C4-2B (cell line): ENCODE results near the gene CATSPERD.

Experiments
- H3K27ac ChIP-seq: fragments of 450-650 bp; 2 replicates; pipeline ENCODE4 v1.5.1; 2017
- ZFX ChIP-seq: fragments of 450-650 bp; IDR thresholded peaks from 2 replicates; pipeline ENCODE4 v1.6.1; 2017
- TF ChIP-seq, protein P1 (sequence below): fragments of 450-650 bp; conservative IDR thresholded peaks from 2 replicates; pipeline ENCODE4 v1.5.1; 2017; ENCODE audit warnings: mild to moderate bottlenecking

The CATSPERD gene, protein sequence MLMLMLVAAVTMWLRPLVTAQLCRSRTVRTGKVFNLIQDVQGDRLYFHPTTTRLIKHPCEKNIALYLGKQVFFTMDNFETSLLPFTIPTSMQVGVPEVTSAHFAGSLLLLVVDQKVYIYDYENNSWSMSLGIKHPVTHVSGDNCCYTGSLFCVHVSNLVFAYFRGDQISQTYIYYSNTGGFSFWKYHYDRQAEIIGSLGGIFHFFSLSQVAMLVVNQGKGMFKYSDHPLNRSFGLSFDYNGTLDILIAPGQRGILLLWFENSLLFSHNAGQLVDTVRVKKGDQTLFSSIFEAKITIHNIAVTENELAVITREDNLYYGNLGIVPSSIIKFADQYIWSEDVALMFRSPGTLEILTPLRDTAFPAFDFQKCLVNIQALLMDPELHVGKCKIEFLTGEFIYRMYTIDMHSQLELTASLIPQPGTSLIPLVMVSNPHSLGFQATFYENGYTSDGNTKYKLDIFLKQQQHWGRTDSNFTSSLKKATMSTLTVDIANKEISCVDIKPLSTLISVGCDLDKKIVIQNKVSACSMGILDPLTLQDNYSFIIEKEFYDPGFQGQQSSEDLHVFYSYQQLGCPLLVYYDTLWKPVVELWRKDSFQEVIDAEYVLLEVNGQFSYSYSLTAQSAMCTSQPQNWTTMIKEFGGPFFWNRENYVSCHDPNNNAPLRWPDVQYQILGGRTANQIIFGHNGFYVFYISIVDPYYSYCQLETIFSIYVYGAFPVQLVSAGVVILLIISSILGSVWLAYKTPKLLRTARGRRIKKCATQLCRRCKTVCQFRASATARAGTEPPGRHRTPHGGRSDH

DNA sequence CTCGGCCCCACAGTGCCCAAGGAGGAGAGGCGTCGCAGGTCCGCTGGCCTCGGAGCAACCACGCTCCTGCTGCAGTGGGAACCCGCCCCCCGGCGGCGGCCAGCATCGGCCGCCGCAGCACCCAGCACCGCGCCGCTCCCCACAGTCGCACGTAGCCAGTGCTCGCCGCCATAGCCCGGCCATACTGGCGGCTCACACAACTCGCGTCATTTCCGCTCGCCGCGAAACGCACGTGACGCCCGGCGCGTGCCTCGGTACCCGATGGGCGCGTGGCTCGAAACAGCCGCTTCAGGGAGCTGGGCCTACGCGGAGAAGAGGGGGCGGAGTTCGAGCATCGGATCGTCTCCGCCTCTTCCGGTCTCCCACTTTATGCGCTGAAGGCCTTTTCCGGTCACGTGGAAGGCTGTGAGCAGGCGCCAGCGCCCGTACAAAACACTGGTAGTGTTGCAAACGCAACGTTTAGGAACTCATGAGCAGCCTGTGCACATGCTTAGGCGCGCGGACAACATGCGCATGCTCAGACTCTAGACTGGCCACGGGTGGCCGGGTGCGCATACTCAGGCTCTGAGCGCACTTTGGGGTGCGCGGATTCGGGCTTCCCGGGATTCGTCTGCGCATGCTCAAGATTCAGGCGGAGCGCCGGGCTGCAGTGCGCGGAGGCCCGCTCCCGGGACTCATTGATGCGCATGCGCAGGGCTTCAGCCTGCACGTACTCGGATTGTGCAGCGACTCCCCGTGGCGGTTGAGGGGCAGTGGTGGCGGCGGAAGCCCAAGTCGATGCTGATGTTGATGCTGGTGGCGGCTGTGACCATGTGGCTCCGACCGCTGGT is at the start of gene CATSPERD, which contains the start of gene LONP1:
TSS of gene CATSPERD (plus strand) at position 677 of the 830 bp plus-strand sequence. CDS start at position 778, 101 bp downstream.
TSS of gene LONP1 (minus strand) at position 186 of the 830 bp plus-strand sequence. CDS start at position 172, 14 bp downstream.
- TF ChIP-seq, protein P1, sequence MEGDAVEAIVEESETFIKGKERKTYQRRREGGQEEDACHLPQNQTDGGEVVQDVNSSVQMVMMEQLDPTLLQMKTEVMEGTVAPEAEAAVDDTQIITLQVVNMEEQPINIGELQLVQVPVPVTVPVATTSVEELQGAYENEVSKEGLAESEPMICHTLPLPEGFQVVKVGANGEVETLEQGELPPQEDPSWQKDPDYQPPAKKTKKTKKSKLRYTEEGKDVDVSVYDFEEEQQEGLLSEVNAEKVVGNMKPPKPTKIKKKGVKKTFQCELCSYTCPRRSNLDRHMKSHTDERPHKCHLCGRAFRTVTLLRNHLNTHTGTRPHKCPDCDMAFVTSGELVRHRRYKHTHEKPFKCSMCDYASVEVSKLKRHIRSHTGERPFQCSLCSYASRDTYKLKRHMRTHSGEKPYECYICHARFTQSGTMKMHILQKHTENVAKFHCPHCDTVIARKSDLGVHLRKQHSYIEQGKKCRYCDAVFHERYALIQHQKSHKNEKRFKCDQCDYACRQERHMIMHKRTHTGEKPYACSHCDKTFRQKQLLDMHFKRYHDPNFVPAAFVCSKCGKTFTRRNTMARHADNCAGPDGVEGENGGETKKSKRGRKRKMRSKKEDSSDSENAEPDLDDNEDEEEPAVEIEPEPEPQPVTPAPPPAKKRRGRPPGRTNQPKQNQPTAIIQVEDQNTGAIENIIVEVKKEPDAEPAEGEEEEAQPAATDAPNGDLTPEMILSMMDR: peak; percentile 97
- peak; percentile 52; the same call in 1 of the 2 replicates for TF ChIP-seq ZFX
- peak within 1 kb of the TSS; percentile 84 for H3K27ac ChIP-seq

DNA sequence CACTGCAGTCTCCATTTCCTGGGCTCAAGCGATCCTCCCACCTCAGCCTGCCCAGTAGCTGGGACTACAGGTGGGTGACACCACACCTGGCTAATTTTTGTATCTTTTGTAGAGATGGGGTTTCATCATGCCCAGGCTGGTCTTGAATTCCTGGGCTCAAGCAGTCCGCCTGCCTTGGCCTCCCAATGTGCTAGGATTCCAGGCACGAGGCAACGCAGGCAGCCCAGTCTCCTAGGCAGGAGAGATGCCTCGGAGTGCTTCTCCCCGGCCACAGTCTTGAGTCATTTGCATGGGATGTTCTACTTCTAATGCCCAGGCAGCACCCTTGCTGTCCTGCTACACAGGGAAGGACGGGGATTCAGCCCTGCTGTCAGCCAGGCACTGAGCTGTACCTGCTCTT is 48.8 kb upstream of the CATSPERD start:
- H3K27ac ChIP-seq: no peak overlapping the region
- TF ChIP-seq, protein P1: no peak
- no peak for TF ChIP-seq ZFX

DNA sequence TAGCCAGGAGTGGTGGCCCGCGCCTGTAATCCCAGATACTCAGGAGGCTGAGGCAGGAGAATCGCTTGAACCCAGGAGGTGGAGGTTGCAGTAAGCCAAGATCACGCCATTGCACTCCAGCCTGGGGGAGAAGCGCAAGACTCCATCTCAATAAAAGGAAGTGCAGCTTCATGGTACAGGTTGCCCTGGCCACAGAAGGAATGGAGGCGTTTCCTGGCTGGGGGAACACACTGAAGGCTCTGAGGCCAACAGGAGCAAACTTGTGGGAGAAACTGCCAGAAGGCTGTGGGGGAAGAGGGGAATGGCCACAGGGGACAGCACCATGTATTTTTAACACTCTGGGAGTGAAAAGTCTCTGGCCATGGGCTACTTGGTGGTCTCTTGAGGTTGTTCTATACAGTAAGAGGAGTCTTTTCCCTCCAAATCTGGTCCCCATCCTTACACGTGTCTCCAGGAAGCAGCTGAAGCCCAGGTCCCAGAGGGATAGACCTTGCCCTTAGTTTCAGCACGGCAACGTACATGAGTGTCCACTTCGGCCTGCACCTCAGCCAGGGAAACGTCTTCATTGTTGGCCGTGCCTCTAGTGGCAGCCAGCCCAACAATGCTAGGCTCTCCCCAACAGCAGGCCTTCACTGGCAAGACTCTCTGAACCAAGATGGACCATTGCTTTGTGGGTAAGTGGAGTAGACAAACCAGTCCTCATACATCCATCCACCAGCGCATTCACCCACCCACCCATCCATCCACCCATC is 47.6 kb upstream of the CATSPERD start:
- TF ChIP-seq, protein P1: no peak
- TF ChIP-seq ZFX: no peak
- no peak overlapping the region for H3K27ac ChIP-seq

DNA sequence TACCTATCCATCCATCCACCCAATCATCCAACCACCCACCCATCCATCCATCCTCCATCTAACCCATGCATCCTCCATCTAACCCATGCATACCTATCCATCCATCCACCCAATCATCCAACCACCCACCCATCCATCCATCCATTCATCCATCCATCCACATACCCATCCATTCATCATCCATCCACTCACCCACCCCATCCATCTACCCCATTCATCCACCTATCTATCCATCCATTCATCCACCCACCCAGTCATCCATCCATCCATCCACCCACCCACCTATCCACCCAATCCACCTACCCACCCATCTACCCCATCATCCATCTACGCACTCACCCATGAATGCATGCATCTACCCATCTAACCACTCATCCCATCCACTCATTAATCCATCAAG is 46.7 kb upstream of the CATSPERD start:
- TF ChIP-seq ZFX: no peak
- TF ChIP-seq, protein P1: no peak
- no peak overlapping the region for H3K27ac ChIP-seq

DNA sequence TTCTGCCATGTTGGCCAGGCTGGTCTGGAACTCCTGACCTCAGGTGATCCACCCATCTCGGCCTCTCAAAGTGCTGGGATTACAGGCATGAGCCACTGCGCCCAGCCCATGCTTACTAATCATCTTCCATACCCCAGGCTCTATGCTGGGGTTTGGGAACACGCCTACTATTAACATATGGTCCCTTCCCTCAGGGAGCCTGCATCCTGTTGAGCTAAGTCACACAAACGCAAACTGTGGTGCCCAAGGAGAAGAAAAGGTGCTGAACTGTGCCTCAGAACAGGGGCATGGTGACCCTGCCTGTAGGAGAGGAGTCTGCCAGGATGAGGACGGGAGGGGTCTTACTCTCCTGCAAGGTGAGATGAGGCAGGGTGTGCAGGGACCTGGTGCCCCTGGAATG is 45.7 kb upstream of the CATSPERD start:
- TF ChIP-seq ZFX: no peak
- TF ChIP-seq, protein P1: no peak
- no peak overlapping the region for H3K27ac ChIP-seq

DNA sequence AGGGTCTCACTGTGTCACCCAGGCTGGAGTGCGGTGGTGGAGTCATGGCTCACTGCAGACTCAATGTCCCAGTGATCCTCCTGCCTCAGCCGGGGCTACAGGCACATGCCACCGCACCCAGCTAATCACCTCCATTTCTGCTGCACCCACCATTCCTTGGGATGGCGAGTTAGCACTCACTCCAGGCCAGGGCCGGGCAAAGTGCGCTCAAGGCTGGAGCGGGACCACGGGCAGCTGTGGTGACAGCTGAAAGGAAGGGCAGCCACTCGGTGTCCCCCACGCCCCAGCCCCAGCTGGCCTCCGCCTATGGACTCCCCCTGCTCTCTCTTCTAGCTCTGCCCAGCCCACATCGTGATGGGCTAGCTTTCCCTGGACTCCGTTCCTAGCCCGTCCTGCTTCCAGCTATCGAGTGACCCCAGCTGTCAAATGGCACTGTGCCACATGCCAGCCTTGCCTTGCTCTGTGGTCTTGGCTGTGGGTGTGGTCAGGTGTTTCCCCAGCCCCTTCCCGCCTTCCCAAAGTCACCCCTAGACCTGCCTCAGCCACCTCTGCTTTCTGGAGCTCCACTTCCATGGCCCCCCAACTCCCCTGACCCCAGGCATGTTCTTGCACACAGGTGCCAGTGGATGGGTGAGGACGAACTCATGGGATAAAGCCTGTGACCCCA is 44.2 kb upstream of the CATSPERD start:
- TF ChIP-seq, protein P1: no peak
- TF ChIP-seq ZFX: no peak
- no peak overlapping the region for H3K27ac ChIP-seq
